Activated T-cell treated with anti-CD3 and anti-CD28 coated beads for 4 hours (primary cell): Measurements from ENCODE around the gene RASSF8.
"Not testable (repeated sequence)": the region's sequence is repeated elsewhere in the genome, so short reads cannot be mapped to it uniquely, and the experiment has no call there.

Experiments used
- DNase-seq: peaks from one replicate; pipeline ENCODE4 v3.0.0-alpha.2; 2020

RASSF8 gene

DNA sequence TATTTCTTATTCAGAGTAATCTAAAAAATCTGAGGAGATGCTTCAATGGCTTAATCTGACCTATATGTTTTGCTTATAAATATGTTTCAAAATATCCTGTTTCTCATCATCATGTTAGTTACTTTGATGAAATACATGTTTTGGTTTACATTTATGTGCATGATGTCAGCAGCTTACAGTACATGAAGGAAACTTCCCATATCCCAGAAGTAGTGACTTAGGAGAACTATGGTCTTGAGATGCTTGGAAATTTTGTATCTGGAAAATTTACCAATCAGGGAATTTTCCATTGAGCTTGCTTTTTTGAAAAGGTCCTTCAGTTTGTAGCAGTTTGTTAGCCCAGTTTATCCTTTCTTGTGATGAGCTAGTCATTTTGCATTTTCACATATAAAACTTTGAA lies 73.3 kb downstream of the RASSF8 start:
- no peak for DNase-seq

DNA sequence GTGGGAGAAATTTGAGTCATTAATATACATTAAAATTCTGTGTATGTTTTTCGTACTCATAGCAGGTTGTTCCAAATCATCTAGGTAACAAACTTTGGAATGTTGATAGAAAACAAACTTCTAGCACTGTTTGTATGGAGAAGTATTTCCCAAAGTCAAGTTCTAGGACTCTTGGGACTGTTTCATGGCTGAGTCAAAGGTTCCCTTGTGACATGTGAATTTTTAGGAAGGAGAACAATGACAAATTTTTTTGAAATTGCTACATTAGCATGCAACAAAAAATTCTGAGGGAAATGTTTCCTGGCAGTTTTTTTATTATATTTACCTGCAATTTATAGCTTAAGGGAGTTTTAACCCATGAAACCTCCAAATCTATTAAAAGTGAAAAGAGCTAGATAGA lies 73.8 kb downstream of the RASSF8 start:
- DNase-seq: no peak

DNA sequence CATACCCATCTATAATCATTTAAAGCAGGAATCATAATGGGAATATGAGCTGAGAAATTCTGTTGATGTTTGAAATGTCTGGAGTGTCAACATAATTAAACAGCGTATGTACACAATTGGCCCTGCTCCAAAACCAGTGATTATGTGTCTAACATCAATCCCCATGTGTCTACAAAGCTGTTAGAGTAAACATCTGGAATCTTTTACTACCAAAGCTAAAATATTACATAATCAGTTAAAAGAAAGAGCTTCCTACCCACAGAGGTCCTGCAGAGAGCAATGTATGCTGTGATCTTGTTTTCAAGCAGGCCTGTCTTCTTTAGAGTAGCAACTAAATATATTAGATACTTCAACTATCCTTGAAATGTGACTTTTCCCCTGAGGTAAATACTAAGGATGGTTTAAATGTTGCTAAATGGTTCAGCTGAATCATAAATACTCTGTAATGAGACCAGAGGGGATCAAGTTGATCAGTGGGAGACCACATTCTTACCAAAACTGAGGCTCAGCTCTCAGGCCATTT lies 74.3 kb downstream of the RASSF8 start:
- no peak for DNase-seq

DNA sequence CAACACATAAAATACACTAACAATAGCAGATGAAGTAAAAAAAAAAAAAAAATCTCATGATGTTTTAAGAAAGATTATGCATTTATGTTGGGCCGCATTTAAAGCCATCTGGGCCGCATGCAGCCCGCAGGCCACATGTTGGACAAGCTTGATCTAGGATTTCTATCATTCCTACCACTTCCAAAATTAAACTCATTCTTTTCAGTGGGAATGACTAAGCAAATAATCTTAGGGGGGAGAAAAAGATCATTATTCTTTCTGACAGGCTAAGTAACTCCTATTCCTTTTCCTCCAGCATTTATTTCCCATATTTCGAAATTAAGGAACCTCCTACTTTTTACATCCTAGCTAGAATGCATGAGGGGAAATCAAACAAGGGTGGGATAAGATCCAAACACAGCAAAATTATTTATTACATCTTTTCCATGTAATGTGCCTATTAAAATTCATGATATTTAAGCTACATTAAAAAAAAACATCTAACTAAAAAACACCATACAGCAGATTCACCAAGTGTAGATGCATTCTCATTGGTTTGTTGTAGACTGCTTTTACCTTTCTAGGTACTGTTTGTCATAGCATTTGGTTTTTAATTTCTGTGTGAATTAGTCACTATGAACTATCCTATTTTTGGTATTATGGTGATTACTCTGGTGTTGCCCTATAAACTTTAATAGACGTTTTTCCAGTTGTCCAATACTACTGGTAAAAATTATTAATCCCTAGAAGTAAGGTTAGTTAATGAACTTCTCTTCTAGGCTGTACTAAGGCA lies 76.1 kb downstream of the RASSF8 start:
- no peak for DNase-seq

DNA sequence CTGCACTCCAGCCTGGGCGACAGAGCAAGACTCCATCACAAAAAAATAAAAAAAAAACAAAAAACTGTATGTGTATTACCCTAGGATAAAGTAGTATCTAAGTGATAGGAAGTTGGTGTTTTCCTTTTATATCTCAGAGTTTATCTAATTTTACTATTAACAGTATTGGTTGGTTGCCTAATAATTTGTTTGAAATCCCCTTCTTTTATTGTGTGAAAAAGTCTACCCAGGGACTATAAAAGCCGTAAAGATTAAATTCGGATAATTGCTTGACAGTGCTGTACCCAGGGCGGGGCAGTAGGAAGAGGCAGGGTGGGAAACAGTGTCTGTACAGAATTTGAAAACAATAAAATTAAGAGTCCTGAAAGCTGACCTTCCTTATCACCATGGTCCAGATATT lies 78.4 kb downstream of the RASSF8 start:
- DNase-seq: no peak

DNA sequence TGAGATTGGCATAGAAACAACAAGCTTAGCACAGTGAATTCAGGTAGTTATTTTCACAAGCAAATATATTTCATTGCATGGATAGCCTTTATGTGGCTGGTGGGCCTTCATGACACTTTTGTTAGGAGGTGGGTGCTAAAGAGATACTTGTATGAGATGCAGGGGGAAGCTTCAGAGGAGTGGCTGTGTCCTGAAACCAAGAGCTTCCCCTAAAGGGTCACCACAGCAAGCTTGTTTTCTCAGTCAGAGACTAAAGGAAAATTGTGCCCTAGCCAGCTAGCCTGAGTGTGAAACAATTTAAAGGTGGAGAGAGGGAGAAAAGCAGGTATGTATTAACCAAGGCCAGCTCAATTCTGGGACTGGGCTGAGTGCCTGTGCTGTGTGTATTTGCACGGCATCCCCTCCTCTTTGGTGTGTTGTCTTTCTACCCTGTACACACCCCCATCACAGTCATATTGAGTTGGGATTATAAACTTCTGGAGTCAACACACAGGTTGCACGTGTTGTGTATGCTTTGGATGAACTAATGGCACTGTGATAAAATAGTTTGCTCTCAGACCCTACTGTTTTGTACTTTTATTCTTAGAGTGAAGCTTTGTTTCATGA lies 79.2 kb downstream of the RASSF8 start:
- no peak for DNase-seq

DNA sequence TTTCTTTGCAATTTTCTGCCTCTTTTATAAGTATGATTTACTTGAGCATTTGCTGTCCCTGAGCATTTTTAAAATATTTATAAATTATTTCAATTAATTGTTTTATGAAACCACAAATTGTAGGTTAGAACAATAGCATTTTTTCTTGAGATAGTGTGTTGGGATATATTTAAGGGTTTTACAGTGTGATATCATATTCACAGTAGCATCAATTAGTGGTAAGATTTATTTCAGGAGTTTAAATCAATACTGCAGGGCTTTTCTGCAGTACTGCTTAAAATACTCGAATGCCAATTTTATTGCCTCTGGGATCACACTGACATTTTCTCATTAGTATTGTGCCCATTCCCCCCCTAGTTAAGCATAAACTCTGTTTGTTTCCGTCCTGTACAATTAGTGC lies 84.2 kb downstream of the RASSF8 start:
- no peak for DNase-seq

DNA sequence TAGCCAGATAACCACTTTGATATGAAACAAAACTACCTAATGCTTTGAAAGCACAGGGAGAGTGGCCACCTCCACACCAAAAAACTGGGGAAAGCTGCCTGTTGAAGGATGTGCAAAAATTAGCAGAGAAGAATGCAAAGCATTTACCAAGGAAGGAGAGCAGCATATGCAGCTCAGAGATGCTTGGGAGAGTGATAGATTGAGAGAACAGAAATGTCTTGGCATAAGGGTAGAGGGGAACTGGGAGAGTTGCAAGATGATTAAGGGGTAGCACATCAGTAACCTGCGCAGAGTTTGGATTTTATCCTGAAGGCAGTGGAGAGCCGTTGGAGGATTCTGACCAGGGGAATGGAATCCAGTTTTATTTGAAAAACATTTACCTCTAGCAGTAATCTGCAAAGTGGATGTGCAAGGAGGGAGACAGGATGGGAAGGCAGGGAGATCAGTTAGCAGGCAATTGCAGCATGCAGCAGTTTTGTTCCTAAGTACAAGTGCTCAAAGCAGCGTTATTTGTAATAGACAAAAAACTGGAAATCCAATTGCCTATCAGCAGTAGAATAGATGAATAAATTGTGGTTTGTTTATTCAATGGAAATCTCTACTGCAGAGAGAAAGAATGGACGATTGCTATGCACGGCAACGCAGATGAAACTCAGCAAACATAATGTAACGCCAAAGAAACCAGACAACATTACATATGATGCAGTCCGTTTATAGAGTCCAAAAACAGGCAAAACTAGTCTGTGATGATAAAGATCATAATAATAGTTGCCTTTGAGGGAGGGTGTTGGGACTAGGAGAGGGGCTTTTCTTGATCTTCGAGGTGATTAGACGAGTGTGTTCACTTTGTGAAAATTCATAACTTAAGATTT lies 84.9 kb downstream of the RASSF8 start:
- DNase-seq: no peak

DNA sequence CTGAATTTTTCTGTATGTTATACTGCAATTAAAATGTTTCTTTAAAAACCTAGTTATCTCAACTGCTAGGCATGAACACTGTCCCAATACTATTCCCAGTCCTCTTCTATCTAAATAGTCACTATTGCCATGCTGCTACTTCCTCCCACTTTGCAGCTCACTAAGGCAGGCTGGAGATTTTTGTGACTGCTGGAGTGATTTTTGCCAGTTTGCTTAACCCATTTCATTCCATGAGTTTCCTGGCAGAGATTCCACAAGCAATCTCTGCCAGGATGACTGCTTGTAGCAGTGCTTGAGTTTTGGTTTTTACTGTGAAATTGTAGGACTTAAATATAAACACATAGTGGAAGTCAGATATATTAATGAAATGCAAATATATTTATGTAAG lies 85.5 kb downstream of the RASSF8 start:
- DNase-seq: no peak

DNA sequence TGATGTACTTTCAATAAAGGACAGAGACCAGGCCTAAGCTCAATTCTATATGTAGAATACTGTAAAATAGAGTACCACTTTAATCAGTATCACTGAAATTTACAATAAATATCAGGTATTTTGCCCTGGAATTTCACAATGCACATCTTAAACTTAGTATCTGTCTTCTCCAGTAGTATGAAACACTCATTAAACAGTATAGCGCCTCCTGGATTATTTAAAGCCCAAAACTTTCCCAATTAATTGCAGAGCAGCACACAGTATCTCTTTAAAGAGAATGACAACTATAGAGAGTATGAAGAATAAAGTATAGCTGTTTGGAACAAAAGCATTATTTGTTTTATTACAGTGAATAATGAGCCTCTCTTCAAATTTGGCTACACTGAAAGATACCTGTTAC lies 86.1 kb downstream of the RASSF8 start:
- DNase-seq: no peak

DNA sequence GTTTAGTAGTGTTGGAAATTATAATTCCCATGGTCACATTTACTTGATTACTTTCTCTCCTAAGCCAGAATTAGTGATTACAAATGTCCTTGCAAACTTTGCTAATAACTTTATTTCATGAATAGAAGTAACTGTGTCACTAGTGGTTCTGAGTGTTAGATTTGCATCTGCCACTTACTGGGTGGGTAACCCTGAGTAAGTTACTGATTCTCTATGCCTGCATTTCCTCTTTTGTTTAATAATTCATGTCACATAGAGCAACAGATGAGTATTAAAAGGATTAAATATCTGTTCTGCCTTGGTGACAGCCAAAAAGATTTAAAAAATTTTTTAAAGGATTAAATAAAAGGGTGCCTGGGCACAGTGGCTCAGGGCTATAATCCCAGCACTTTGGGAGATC lies 87.7 kb downstream of the RASSF8 start:
- DNase-seq: no peak

DNA sequence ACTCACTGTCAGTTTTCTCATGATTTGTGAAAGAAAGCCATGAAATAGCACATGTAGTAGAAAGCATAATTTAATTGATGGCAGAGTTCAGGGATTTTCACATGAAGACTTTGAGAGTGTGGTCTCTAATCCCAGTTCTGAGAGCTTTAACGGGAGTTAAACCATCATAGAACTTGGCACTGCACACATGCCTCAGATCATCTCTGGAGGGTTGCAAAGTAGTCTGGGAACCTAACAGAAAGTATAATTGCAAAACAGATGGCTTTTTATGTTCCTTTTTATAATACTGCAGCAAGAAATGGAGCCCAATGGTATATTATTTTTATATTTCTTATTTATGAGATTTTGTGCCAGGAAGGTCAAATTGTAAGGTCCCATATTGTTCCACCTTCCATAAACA lies 88.4 kb downstream of the RASSF8 start:
- no peak for DNase-seq

DNA sequence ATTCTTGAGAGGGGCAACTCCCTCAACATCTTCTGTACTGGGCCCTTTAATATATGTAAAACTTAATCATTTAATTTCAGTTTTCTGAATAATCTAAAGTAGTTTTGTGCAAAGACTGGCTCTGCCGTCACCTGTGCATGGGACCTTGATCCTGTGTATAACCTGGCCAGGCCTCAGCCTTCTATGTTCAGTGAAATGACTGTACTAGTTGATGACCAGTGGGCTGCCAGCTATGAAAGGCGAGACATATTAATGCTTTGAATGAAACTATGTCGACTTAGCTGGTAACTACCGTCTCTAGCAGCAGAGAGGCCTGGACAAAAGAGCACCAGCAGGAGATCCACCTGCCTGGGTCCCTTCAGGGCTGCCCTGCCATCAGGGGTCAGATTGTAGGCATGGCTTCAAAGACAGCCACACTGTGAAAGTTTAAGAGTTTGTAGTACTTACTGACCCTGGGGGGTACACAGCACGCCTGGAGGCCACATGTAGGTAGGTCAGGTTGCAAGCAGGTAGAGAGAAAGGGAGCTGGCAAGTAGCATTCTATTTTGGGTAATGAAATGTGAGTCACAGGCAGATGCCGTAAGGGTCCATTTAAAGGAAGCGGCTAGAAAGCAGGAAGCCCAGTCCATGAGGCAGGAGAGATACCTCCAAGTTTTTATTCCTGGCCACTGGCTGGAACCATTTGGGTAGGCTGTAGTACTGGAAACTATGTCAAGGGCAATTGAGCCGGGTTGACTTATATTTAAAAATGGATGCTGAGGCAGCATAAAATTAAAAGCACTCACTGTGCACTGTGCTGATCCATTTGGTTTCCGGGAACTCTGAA lies 89.1 kb downstream of the RASSF8 start:
- DNase-seq: no peak

DNA sequence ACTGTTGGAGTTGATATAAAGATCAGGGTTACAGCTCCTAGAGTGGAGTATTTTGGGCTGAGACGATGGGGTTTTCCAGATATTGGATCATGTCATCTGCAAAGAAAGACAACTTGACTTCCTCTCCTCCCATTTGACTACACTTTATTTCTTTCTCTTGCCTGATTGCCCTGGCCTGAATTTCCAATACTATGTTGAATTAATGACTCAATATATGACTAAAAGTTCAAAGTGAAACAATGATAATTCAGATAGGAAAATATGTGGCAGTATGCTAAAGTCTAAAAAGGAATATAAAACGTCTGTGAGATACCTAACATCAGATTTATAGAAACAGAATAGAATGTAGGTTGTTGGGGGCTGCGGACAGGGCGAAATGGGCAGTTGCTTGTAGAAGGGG lies 94.2 kb downstream of the RASSF8 start:
- DNase-seq: no peak

DNA sequence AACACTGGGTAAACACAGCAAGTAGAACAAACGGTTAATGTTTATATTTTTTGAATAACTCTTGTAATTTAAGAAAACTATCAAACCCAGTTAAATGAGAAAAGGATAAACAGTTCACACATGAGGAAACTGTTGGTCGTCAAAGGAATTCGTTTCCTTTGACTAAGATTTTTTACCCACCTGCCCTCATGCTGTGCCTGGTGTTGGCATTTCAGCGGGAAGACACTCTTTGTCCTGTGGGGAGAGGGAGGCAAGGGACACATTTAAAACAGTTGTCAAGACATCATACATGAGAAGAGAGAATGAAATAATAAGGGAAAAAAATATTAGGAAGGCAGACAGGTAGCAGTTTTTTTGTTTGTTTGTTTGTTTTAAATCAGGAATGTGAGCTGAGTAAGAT lies 95.9 kb downstream of the RASSF8 start:
- no peak for DNase-seq

DNA sequence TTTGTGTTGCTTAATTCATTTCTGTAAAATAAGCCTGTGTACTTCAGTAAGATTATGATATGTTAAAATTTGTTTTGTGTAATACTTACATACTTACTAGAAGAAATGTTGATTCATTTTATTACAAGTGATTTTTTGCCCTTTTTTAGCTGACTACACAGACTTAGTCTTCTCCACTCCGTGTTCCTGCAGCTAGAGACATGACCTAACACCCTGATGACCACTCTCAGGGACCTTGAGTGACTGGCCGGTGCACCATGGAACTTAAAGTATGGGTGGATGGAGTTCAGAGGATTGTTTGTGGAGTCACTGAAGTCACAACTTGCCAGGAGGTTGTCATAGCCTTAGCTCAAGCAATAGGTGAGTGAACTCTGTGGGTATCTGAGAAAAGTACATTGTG lies 96.6 kb downstream of the RASSF8 start:
- no peak for DNase-seq

DNA sequence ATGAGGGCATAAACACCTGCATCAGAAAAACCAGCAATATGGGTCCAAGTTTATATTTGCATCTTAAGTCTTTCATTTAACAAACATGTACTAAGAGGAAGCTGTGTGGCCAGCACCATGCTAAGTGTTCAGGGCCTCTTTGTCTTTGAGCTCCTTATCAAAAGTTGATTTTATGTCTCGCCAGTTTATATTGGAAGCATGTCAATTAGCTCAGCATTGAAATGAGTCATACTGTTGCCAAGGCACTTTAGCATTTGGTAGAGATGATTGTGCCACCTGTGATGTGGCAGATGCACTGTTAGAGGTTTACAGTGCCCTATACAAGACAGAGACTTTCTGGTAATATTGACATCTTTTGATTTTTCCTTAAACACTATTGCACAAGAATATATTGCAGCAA lies 97.9 kb downstream of the RASSF8 start:
- no peak for DNase-seq

DNA sequence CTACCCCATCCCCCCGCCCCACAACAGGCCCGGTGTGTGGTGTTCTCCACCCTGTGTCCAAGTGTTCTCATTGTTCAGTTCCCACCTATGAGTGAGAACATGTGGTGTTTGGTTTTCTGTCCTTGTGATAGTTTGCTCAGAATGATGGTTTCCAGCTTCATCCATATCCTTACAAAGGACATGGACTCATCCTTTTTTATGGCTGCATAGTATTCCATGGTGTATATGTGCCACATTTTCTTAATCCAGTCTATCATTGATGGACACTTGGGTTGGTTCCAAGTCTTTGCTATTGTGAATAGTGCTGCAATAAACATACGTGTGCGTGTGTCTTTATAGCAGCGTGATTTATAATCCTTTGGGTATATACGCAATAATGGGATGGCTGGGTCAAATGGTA lies 98.8 kb downstream of the RASSF8 start:
- DNase-seq: not testable (repeated sequence)

DNA sequence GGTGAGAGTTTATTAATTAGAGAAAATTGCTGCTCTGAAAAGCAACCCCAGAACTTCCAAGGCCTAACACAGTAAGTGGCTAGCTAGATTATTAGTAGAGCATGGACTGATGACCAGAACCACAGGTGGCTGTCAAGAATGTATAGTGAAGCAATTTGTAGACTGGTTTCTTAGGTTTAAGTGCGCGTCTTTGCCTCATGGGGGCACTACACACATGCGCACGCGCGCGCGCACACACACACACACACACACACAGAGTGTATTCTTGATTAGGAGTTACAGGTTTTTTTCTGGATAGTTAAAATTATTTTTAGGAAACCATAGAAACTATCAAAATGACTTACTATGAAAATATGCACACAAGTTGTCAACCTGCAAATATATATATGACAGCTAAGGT lies 99.8 kb downstream of the RASSF8 start:
- no peak for DNase-seq

DNA sequence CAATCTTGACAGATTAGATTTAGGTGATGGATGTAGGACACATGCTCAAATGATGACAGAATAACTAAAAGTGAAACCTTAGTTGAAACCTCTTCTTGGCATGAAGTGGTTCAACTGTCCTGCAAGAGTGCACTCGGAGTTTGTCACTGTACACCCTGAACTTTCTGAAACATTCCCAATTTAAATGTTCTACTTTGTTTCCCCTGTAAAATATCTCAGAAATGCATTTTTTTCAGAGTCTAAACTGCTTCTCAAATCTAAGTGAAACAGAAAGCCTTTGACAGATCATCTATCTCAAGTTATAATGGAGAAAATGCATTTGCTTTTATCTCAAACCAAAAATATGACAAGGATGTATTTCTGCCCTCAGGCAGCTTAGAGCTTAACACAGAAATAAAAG lies 100.3 kb downstream of the RASSF8 start:
- DNase-seq: no peak

DNA sequence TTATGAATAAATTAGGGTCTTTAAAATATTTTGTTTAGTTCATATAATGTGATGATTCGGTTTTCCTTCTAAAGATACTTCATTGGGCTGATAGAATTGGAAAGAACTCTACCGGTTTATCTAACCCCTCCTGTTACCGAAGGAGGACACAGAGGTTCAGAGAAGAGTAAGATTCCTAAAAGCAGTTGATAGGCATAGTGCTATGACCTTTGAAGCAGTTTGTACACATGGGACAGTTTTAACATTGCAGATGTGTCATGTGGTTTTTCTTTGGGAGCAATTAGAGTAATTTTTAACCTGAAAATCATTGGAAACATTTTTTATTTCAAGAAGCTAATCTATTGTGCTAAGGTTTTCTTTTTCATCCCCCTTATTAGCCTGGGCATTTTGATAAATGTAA lies 103.5 kb downstream of the RASSF8 start:
- no peak for DNase-seq

DNA sequence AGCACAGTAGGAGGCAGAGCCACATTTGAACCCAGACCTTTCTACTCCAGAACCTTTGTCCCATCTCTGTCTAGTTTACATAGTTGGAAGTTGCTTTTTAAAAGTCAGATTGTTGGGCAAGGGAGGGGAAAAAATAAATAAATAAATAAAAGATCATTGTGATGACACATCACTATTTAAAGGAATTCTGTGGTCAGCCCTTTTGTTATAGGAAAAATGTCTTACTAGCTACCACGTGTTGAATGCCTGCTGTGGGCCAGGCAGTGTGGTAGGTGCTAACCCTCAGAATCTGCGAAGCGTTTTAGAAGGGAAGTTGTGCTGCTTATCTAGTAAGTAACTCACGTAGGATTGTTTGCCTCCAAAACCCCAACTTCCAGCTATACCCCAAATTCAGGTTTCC lies 104.1 kb downstream of the RASSF8 start:
- no peak for DNase-seq

DNA sequence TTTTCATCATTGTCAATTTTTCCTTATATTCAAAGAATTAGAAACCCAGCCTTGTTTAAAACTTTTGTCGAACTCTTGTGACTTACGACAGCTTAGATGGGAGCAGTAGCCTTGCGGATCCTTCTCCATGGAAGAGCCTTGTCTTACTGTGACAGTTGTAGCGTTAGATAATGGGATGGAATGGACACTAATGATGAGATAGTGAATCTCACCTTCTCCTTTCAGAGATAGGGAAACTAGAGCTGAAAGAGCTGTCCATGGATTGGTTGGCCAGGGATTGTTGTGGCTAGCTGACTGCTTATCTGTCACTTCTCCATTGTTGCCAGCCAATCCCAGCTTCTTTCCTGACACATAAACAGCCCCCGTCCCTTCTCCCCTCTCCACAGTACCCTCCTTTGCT lies 107.0 kb downstream of the RASSF8 start:
- DNase-seq: no peak
